PC-9 (cell line): Measurements from ENCODE around the gene CCDC167.

Experiments used
- CTCF ChIP-seq: fragments of 200-600 bp; sonication (generic); conservative IDR thresholded peaks from 2 replicates; pipeline ENCODE4 v1.6.1; 2017; ENCODE audit warnings: mixed run types, antibody characterized with exemption, mild to moderate bottlenecking, moderate library complexity
- EZH2 ChIP-seq: fragments of 200-600 bp; sonication (generic); IDR thresholded peaks from 2 replicates; pipeline ENCODE4 v1.8.0; 2017; ENCODE audit warnings: antibody characterized with exemption, low read depth

GRCh38 chr6:37488476-37488875 lies 11.2 kb downstream of the CCDC167 start:
- no peak for TF ChIP-seq CTCF
- no peak for TF ChIP-seq EZH2
